GM18505 (cell line): Measurements from ENCODE around the gene DIS3L2.

Experiments used
- ATAC-seq: cut with Tn5 transposase; IDR thresholded peaks from one replicate; pipeline ENCODE4 v1.9.1; 2021; ENCODE audit not compliant: unreplicated experiment
- POLR2A ChIP-seq: IDR thresholded peaks from 4 replicates; pipeline ENCODE4 v1.6.1; 2011; ENCODE audit warnings: borderline replicate concordance; ENCODE audit not compliant: insufficient read depth, insufficient read length; ENCODE audit errors: extremely low read depth

DIS3L2 gene

DNA sequence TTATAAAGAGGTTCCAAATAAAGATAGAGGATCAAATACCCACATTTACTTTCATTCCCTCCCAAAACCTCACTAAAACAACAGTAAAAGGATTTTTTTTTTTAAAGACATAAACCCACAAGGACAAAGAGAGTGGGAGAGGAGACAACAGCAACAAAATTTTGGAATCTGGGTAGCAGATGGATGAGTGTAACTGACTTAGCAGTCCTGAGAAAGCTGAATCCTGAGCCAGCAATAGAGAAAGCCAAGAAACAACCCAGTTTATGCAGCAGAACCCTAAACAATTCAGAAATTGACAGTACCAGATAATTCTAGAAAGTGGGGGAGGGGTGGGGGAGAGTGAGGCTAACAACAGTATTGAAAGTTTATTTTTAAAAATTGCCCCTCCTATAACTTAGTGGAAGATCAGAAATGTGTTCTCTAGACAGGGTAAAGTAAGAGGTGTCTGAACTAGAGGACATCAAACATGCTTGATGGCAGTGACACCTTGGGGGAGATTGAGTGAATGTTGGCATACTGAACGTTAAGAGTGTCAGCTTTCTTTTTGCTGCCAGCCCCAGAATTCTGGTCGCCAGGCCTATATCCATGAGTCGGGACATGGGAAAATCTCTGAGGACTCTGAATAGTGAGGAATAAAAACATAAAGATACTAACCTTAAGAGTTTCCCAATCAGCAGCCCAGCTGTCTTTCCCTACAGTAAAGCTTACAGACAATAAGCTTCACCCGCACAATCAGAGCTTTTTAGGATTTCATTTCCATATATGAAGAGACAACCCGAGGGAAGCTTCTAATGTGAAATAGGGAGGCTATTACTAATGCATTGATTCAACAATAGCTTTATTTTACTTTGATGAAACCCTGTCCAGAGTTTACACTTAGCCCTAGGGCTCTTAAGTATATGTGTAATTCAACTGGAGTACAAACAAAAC, 289.0 kb downstream of the DIS3L2 start:
- ATAC-seq: no peak
- TF ChIP-seq POLR2A: no peak

DNA sequence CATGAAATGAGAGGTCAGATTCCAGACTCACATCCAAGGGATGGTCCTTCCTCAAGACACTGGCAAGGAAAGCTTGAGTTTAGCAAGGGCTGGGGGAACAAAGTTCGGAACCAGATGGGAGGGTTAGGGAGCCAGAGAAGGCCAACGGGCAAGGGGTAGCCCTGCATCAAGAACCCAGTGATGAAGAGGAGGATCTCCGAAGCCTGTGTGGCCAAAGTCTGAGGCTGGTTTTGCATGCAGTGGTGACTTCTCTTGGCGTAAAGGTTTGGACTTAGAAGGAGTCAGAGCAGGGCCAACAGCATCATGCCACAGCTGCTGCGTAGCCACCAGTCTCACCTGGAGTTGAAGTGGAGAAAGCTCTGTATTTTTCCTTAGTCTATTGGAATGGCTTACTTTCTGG, 293.5 kb downstream of the DIS3L2 start:
- TF ChIP-seq POLR2A: no peak
- ATAC-seq: no peak

DNA sequence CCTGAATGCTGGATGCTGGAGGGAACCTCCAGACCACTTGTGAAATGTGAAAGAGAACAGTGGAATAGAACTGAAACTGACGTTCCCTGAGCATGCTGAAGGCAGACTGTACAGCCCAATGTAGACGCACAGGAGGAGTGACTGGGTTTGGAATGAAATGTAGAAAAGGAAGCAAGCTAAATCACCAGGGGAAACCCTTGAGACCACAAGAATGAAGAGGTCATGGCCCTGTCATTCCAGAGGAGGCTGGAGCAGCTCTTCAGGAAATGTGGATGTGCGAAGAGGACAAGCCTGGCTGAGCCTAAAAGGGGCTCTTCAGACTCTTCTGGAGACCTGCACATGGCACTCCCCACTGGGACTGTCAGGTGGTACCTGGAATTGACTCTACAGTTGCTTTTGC, 298.6 kb downstream of the DIS3L2 start:
- no peak for ATAC-seq

DNA sequence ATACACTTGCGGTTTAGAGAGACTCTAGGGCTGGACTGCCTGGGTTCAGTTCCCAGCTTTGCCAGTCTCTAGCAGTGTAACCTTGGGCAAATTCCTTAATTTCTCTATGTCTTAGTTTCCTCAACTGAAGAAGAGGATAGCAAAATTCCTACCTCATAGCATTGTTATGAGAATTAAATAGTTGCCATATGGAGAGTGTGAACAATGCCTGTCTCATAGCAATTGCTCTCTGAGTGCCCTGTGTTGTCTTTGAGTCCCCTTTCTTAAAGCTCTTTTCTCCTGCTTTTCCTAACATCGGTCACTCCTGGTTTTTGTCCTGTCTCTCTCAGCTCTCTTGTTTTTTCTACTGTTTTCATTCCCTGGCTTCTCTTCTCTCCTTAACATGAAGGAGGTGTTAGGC, 300.3 kb downstream of the DIS3L2 start:
- ATAC-seq: no peak
- TF ChIP-seq POLR2A: no peak

More for the DNA sequence above, 298.6 kb downstream of the DIS3L2 start:
- no peak for TF ChIP-seq POLR2A

DNA sequence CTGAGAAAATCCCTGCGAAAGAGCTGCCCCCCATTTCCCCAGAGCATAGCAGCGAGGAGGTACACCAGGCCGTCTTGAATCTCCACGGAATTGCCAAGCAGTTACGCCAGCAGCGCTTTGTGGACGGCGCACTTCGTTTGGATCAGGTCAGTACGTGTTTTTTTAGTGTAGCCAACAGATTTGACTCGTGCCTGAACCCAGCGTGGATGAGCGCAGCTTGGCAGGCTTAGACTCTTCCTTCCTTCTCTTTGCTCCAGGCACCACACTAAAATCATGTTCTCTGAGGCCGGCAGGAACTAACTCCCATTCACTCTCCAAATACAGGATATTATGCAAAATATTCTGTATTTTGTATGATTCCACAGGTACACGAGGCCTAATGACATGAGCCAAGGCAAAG, 301.8 kb downstream of the DIS3L2 start:
- ATAC-seq: no peak
- no peak for TF ChIP-seq POLR2A

DNA sequence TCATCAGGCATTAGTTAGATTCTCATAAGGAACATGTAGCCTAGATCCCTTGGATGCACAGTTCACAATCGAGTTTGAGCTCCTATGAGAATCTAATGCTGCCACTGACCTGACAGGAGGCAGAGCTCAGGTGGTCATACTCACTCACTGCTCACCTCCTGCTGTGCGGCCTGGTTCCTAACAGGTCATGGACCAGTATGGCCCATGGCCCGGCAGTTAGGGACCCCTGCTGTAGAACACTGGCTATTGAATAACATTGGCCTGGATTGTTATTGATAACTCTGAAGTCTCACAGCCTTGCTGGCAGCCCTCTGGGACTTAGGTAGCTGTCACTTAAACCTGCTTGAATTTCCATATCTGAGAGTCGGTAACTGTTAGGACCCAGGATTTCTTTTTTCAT, 302.6 kb downstream of the DIS3L2 start:
- no peak for ATAC-seq
- TF ChIP-seq POLR2A: no peak

DNA sequence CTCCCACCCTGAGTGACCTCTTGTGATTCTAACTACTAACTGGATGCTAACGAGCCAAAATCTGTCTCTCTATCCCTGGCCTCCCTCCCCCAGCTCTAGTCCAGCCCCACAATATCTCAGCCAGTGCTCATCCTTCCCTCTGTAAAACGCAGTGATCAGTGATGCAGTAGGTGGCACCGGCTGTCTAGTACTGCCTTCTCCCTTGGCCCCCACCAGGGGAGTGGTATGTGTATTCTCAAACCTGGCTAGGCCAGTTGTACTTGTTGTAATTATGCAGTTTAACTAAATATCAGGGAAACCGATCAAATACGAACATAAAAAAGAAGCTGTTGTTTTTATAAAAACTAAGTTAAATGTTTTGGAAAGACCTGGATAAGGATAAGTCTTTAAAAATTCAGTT, 303.8 kb downstream of the DIS3L2 start:
- no peak for ATAC-seq
- TF ChIP-seq POLR2A: no peak

DNA sequence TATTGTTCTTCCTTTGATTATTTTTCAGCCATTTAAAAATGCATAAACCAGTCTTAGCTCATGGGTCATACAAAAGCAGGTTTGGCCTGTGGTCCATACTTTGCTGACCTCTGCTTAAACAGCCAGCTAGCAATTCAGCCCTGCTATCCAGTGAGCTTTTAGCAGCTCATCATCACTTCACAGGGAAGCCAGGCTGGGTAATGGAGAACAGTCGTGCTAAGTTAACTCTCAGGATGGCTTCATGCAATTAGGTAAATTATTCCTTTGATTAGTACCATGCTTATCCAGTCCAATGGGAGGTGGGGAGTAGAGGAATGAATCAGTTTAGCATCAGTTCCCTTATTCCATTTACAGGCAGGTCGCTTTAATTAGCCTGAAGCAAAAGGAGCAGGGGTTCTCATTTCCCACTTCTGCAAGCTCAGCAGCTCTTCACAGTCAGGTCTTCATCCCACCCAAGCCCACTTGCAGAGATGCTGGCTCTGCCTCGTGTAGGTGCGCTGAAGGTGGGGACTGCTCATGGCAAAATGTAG, 307.2 kb downstream of the DIS3L2 start:
- ATAC-seq: no peak
- TF ChIP-seq POLR2A: no peak

DNA sequence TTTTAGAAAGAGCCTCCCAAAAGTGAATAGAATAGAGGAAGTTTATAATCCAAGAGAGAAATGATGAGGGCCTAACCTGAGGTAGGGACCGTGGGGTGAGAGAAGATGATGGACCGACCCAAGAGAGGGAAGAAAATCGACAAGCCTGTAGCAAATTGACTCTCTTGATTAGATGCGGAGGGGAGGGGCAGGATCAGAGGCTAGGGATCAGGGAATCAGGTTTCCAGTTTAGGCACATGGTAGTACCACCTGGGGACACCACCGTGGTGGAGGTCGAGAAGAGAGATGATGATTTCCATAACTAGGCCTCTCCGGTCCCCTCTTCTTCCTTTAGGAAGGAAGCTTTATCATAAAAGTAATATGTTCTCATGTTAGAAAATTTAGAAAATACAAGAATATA, 308.4 kb downstream of the DIS3L2 start:
- no peak for ATAC-seq
- no peak for TF ChIP-seq POLR2A

DNA sequence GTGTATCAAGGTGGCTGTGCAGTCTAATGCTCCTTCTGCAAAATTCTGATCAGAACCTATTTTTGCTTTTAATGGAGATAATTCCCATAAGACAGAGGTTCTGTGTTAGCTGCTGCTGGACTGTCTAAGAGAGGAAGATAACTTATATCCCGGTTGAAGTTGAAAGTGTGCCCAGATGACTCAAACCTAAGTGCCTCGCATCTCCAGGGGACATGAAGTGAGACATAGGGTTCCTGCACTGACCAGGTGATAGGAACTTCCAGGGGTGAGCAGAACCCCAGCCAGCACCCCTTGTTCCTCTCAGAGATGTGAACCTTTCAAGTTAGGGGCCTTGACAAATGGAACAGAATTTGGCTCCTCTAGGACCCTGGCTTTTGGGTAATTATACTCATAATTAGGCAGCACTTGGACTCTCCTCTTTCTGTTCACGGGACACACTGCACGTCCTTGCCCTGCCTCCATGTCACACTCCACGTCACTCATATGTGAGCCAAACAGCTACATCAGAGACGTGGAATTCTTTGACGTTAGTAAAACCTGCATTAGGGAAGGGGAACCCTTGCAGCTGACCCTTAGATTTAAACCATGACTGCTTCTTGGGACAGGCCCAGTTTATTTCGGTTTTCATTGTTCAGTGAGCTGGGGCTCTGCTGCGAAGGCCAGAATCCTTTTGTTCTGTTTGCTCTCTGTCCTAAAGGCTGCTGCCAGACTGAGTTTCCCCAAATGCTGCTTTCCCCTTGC, 312.6 kb downstream of the DIS3L2 start:
- no peak for TF ChIP-seq POLR2A
- ATAC-seq: no peak

DNA sequence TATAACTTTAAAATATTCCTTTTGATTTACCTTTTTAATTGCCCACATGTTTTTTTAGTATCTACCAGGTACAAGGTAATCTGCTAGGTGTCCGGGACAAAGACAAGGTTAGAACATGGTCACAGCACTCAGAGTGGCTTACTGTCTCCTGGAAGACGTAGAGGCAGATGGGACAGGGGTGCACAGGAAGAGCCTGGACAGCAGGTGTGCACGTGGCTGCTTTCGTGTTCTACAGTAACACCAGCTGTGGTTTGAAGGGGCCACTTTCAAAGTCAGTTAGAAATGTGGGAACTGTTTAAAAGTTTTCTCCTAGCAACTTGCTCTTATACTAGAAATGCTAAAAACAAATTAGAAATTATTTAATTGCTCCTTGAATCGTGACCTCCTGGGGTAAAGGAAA, 314.2 kb downstream of the DIS3L2 start:
- no peak for ATAC-seq
- TF ChIP-seq POLR2A: no peak

DNA sequence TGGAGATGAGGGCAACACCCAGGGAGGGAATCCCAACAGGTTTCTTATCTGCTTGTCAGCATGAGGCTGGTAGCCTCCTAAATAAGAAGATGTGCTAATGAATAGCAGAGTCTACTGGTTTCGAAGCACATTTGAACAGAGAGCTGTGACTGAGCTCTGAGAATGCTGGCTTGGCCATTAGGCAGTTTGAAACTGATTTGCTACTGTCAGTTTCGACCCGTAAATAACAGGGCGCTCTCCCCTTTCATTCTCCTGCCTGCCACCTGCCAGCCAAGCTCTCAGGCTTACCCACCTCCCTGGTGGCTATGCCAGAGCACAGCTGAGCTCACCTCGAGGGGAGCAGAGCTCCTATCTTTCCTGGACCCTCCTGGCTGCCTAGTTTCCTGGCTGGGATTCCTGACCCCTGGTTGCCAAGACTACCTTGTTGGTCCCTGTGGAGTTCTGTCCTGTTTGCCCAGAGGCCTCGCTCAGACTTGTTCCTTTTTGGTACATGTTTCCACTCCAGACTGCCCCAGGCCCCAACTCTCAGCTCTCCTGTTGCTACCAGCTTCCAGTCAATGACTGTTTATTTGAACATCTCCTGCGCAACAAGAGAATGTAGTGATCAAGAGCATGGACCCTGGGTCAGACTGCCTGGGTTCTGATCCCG, 314.7 kb downstream of the DIS3L2 start:
- ATAC-seq: no peak

DNA sequence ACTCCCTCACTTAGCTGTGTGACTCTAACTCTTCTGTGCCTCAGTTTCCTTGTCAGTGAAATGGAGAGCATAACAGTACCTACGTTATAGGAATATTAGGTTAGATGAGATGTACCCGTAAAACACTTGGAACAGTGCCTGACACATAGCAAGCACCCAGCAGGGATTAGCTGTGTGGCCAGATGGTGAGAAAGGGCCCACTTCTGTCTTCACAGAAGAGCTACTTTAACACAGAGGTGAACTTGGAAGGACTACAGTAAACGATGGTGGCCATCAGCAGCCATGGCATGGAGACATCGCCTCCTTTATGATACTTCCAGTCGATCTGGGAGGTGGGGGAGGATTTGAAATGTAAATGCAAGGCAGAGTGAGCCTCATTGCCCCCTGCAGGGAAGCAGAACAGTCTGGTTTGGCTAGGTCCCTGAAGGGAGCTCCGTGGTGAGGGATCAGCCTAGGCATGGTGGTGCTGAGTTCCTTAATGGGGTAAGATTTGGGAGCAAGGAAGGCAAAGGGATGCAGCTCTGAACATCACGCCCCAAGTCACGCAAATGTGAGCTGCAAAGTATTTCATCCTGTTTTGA, 315.3 kb downstream of the DIS3L2 start:
- TF ChIP-seq POLR2A: no peak
- no peak for ATAC-seq

More for the DNA sequence above, 314.7 kb downstream of the DIS3L2 start:
- no peak for TF ChIP-seq POLR2A
